ENCODE results near the gene BCL2. TPM values are rescaled to one million over a fixed set of nuclear protein-coding genes. Genes with fewer than 3 reads are reported as not detected.

The BCL2 gene
- polyA plus RNA-seq, 1 of the 3 experiments (the other 2 are of a cell fraction) = 1.5 TPM

DNA sequence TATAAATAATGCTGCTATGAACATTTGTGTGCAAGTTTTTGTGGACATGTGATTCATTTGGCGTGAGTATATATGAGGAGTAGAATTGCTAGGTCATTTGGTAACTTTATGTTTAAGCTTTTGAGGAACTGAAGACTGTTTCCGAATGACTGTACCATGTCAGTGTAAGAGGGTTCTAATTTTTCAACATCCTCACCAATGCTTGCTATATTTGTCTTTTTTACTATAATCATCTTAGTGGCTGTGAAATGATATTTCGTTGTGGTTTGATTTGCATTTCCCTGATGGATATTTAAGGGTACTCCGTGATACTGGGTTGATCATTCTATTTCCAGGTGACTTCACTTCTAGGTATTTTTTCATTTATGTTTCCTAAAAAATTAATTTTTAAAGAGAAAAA lies 241.1 kb downstream of the BCL2 start (continued):
- TF ChIP-seq, protein P1, sequence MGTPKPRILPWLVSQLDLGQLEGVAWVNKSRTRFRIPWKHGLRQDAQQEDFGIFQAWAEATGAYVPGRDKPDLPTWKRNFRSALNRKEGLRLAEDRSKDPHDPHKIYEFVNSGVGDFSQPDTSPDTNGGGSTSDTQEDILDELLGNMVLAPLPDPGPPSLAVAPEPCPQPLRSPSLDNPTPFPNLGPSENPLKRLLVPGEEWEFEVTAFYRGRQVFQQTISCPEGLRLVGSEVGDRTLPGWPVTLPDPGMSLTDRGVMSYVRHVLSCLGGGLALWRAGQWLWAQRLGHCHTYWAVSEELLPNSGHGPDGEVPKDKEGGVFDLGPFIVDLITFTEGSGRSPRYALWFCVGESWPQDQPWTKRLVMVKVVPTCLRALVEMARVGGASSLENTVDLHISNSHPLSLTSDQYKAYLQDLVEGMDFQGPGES (IDR thresholded peaks at IDR 0.05; ENCODE audit: low read depth, low read length) = no peak

DNA sequence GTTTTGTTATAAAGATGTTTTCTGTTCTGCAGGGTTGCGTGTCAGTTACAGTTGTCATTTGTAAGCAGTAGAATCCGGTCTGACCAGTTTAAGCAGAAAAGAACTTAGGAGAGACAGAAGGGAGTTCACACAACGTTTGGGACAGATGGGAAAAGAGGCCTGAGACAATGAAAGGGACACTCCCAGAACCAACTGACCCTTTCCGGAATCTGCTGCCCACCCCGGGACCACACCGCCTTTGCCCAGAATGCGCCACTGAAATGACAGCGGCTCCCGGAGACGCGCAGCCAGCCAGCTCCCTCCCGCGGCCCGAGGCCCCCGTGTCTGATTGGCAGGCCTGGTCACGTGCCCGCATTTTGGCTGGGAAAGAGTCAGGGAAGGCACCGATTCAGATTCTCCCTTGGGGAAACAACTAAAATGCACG lies 244.6 kb downstream of the BCL2 start:
- Histone ChIP-seq H3K9me2 (no peaks in the 10 kb centered on the region), H3K36me3 (replicated peaks in 1 of 2; ENCODE audit: control insufficient read depth in 1 of 2, insufficient read depth in 2 of 2, low read length in 1 of 2) (no peaks in the 10 kb centered on the region), H3K27me3 (ENCODE audit: insufficient read depth) (no peaks in the 10 kb centered on the region), H3K4me3 (ENCODE audit: low read depth in 2 of 2, low read length in 1 of 2) (peak overlapping the region; percentile 20 to 25; a peak in 2 of 4 replicates), H3K79me2 (ENCODE audit: insufficient read depth) (no peaks in the 10 kb centered on the region), H3K27ac (ENCODE audit: low read depth in 2 of 2, low read length in 1 of 2) (no peak overlapping the region), H4K20me1 (ENCODE audit: insufficient read depth) (no peaks in the 10 kb centered on the region), H3F3A (replicated peaks; ENCODE audit: insufficient read depth) (no peaks in the 10 kb centered on the region), H3K9me3 (no peaks in the 10 kb centered on the region), H2AFZ (ENCODE audit: low read depth) (peak overlapping the region; percentile 83), H3K4me1 (ENCODE audit: control insufficient read depth in 1 of 2, insufficient read depth in 2 of 2, low read depth in 1 of 2, low read length in 1 of 2) (no peaks in the 10 kb centered on the region), H3K9ac (no peak overlapping the region), H3K4me2 (peak overlapping the region; percentile 54)
- 38% methylated on average over 19 of the region's 19 CpGs for WGBS (ENCODE audit: low lambda C conversion rate)
- ChIA-PET POLR2A (no interaction called here), CTCF (no interaction called here)
- TF ChIP-seq YY1 (IDR thresholded peaks at IDR 0.05; ENCODE audit: low read depth) (no peak), RXRA (IDR thresholded peaks at IDR 0.05; ENCODE audit: borderline replicate concordance, low read depth) (no peak), FOXM1 (IDR thresholded peaks at IDR 0.05; ENCODE audit: low read depth) (no peak), EZH2phosphoT487 (IDR thresholded peaks at IDR 0.05; ENCODE audit: borderline replicate concordance, low read depth) (no peak), ELF1 (IDR thresholded peaks at IDR 0.05) (no peak)
- TF ChIP-seq, protein P2, sequence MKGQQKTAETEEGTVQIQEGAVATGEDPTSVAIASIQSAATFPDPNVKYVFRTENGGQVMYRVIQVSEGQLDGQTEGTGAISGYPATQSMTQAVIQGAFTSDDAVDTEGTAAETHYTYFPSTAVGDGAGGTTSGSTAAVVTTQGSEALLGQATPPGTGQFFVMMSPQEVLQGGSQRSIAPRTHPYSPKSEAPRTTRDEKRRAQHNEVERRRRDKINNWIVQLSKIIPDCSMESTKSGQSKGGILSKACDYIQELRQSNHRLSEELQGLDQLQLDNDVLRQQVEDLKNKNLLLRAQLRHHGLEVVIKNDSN (IDR thresholded peaks at IDR 0.05; ENCODE audit: borderline replicate concordance, low read depth) = peak; percentile 92
- TF ChIP-seq, protein P3, sequence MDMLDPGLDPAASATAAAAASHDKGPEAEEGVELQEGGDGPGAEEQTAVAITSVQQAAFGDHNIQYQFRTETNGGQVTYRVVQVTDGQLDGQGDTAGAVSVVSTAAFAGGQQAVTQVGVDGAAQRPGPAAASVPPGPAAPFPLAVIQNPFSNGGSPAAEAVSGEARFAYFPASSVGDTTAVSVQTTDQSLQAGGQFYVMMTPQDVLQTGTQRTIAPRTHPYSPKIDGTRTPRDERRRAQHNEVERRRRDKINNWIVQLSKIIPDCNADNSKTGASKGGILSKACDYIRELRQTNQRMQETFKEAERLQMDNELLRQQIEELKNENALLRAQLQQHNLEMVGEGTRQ (IDR thresholded peaks at IDR 0.05; ENCODE audit: borderline replicate concordance, low read depth, low read length) = 0 out of 2 replicates have a peak, but pooled peaks have one; percentile 15
- DNase-seq = peak; percentile 63

DNA sequence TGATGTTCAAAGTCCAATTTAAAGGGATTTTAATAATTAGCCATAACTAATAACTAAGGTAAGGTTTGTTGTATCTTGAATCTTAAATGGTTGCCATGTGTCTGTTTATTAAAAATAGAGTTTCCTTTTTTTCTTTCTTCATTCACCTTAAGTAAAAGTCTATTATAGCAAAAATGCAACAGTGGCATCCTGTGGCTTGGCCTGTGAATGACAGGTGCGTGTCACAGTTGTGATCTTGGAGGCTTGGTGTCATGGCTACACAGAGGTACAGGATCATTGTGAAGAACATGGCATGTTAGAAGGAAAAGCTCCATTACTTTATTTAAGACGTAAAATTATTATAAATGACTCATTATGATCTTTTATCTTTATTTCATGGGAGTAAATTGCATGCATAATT lies 246.1 kb downstream of the BCL2 start:
- no peaks in the 10 kb centered on the region for H3K4me1 ChIP-seq (ENCODE audit: control insufficient read depth in 1 of 2, insufficient read depth in 2 of 2, low read depth in 1 of 2, low read length in 1 of 2)
- no peak overlapping the region for H3K4me3 ChIP-seq (ENCODE audit: low read depth in 2 of 2, low read length in 1 of 2)
- H3K9ac ChIP-seq = no peak overlapping the region
- H3K36me3 ChIP-seq (replicated peaks in 1 of 2; ENCODE audit: control insufficient read depth in 1 of 2, insufficient read depth in 2 of 2, low read length in 1 of 2) = no peaks in the 10 kb centered on the region
- WGBS (ENCODE audit: low lambda C conversion rate) = 46% methylated on average over 2 of the region's 2 CpGs
- H3K9me3 ChIP-seq = no peaks in the 10 kb centered on the region
- H3K27me3 ChIP-seq (ENCODE audit: insufficient read depth) = no peaks in the 10 kb centered on the region; the same call in 1 of the 2 replicates
- no peak overlapping the region for H2AFZ ChIP-seq (ENCODE audit: low read depth)
- no peaks in the 10 kb centered on the region for H3K79me2 ChIP-seq (ENCODE audit: insufficient read depth)
- no peaks in the 10 kb centered on the region for H3F3A ChIP-seq (replicated peaks; ENCODE audit: insufficient read depth)
- POLR2A ChIA-PET = no interaction called here
- no peaks in the 10 kb centered on the region for H3K9me2 ChIP-seq
- H3K4me2 ChIP-seq = no peak overlapping the region
- no peak for DNase-seq
- H3K27ac ChIP-seq (ENCODE audit: low read depth in 2 of 2, low read length in 1 of 2) = no peak overlapping the region
- H4K20me1 ChIP-seq (ENCODE audit: insufficient read depth) = no peaks in the 10 kb centered on the region
- CTCF ChIA-PET = no interaction called here
- TF ChIP-seq RAD21 (IDR thresholded peaks at IDR 0.05; ENCODE audit: low read length) (peak; percentile 36), FOSL2 (IDR thresholded peaks at IDR 0.05; ENCODE audit: borderline replicate concordance, low read depth) (no peak), RFX5 (IDR thresholded peaks at IDR 0.05; ENCODE audit: low read length) (no peak), YY1 (IDR thresholded peaks at IDR 0.05; ENCODE audit: low read depth) (no peak)
- TF ChIP-seq, protein P1 (IDR thresholded peaks at IDR 0.05; ENCODE audit: low read depth, low read length) = no peak
- TF ChIP-seq, protein P4, sequence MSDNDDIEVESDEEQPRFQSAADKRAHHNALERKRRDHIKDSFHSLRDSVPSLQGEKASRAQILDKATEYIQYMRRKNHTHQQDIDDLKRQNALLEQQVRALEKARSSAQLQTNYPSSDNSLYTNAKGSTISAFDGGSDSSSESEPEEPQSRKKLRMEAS (IDR thresholded peaks at IDR 0.05; ENCODE audit: low read depth) = no peak

Measured in SK-N-SH (cell line).